Mesenchymal stem cell (in vitro differentiated cells and primary cell): Measurements from ENCODE around the gene SPPL2C.
A peak's percentile ranks its signal among the peaks of the same experiment; 100 is the strongest.

ENCODE experiments used
- DNase-seq: peaks from one replicate; pipeline ENCODE4 v3.0.0-alpha.2; 2013
- H2AFZ ChIP-seq: one replicate; pipeline ENCODE4 v1.6.1; 2013; ENCODE audit warnings: low read depth, mild to moderate bottlenecking, control low read depth, inconsistent platforms, low read length, moderate library complexity
- H2AK5ac ChIP-seq: 2 replicates; pipeline ENCODE4 v1.6.1; 2013; ENCODE audit warnings: low read length, moderate library complexity, mild to moderate bottlenecking, inconsistent platforms; ENCODE audit not compliant: severe bottlenecking
- H2BK120ac ChIP-seq: one replicate; pipeline ENCODE4 v1.6.1; 2013; ENCODE audit warnings: low read depth, mild to moderate bottlenecking, inconsistent platforms, low read length, moderate library complexity
- H2BK12ac ChIP-seq, 2 experiments: one replicate each; pipeline ENCODE4 v1.6.1; 2013; ENCODE audit warnings: inconsistent platforms in 2 of 2, low read length in 2 of 2, mild to moderate bottlenecking in 2 of 2, moderate library complexity in 2 of 2, control low read depth in 1 of 2
- H2BK15ac ChIP-seq: one replicate; pipeline ENCODE4 v1.6.1; 2013; ENCODE audit warnings: mild to moderate bottlenecking, low read depth, inconsistent platforms; ENCODE audit not compliant: poor library complexity, severe bottlenecking
- H2BK5ac ChIP-seq: 2 replicates; pipeline ENCODE4 v1.6.1; 2013; ENCODE audit warnings: low read depth, mild to moderate bottlenecking, low read length, control low read depth, inconsistent platforms; ENCODE audit not compliant: poor library complexity, severe bottlenecking
- H3K14ac ChIP-seq, 2 experiments: one replicate each; pipeline ENCODE4 v1.6.1; 2013; ENCODE audit warnings: inconsistent platforms in 2 of 2, low read length in 2 of 2, control low read depth in 1 of 2, mild to moderate bottlenecking in 1 of 2, moderate library complexity in 1 of 2
- H3K18ac ChIP-seq, 2 experiments: one replicate each; pipeline ENCODE4 v1.6.1; 2013; ENCODE audit warnings: inconsistent platforms in 2 of 2, low read length in 2 of 2, control low read depth in 1 of 2, low read depth in 1 of 2, mild to moderate bottlenecking in 1 of 2
- H3K23ac ChIP-seq, 2 experiments: one replicate each; pipeline ENCODE4 v1.6.1; 2013; ENCODE audit warnings: inconsistent platforms in 2 of 2, low read length in 2 of 2, mild to moderate bottlenecking in 2 of 2, moderate library complexity in 2 of 2, control low read depth in 1 of 2
- H3K27ac ChIP-seq: 2 replicates; pipeline ENCODE4 v1.5.1; 2013; ENCODE audit warnings: mild to moderate bottlenecking, moderate library complexity, low read length, control low read depth, inconsistent platforms; ENCODE audit not compliant: poor library complexity, severe bottlenecking
- H3K27me3 ChIP-seq, 2 experiments: 2 replicates each; pipeline versions ENCODE4 v1.6.1 to v1.7.0; 2013; ENCODE audit warnings: low read length in 2 of 2, mild to moderate bottlenecking in 2 of 2, moderate library complexity in 2 of 2, control low read depth in 1 of 2, inconsistent platforms in 1 of 2; ENCODE audit not compliant: control insufficient read depth in 1 of 2, insufficient read depth in 1 of 2
- H3K36me3 ChIP-seq, 2 experiments: 2 replicates each; pipeline versions ENCODE4 v1.6.1 to v1.7.0; 2013; ENCODE audit warnings: low read length in 2 of 2, control low read depth in 1 of 2, inconsistent platforms in 1 of 2, low read depth in 1 of 2, mild to moderate bottlenecking in 1 of 2; ENCODE audit not compliant: insufficient read depth in 2 of 2, control insufficient read depth in 1 of 2
- H3K4ac ChIP-seq, 2 experiments: one replicate each; pipeline ENCODE4 v1.6.1; 2013; ENCODE audit warnings: inconsistent platforms in 2 of 2, low read length in 2 of 2, mild to moderate bottlenecking in 2 of 2, moderate library complexity in 2 of 2, control low read depth in 1 of 2, low read depth in 1 of 2
- H3K4me1 ChIP-seq: 2 replicates; pipeline ENCODE4 v1.6.1; 2013; ENCODE audit warnings: low read depth, low read length, control low read depth; ENCODE audit not compliant: control insufficient read depth, insufficient read depth
- H3K4me2 ChIP-seq: 2 replicates; pipeline ENCODE4 v1.6.1; 2013; ENCODE audit warnings: low read length, mild to moderate bottlenecking, inconsistent platforms; ENCODE audit not compliant: poor library complexity, severe bottlenecking
- H3K4me3 ChIP-seq, 2 experiments: 2 replicates each; pipeline versions ENCODE4 v1.5.1 to v1.7.0; 2013; ENCODE audit warnings: low read length in 2 of 2, mild to moderate bottlenecking in 2 of 2, control low read depth in 1 of 2, low read depth in 1 of 2; ENCODE audit not compliant: insufficient read depth in 1 of 2
- H3K79me1 ChIP-seq: replicated peaks from 2 replicates; pipeline ENCODE4 v1.6.1; 2013; ENCODE audit warnings: mild to moderate bottlenecking, control low read depth, low read length, inconsistent platforms; ENCODE audit not compliant: poor library complexity, severe bottlenecking
- H3K9ac ChIP-seq: 2 replicates; pipeline ENCODE4 v1.7.0; 2013; ENCODE audit warnings: mild to moderate bottlenecking, low read length, moderate library complexity
- H3K9me3 ChIP-seq: 2 replicates; pipeline ENCODE4 v1.7.0; 2013; ENCODE audit warnings: mild to moderate bottlenecking, low read length; ENCODE audit not compliant: control insufficient read depth
- H4K8ac ChIP-seq: one replicate; pipeline ENCODE4 v1.6.1; 2013; ENCODE audit warnings: inconsistent platforms, mild to moderate bottlenecking, low read length, moderate library complexity
- H4K91ac ChIP-seq: one replicate; pipeline ENCODE4 v1.6.1; 2013; ENCODE audit warnings: mild to moderate bottlenecking, low read length, inconsistent platforms
- WGBS: methylation state at CpG from one replicate; pipeline ENCODE4 v1.1.7; 2013; ENCODE audit warnings: mixed read lengths; 5-methylcytosine and 5-hydroxymethylcytosine counted together

SPPL2C gene

DNA sequence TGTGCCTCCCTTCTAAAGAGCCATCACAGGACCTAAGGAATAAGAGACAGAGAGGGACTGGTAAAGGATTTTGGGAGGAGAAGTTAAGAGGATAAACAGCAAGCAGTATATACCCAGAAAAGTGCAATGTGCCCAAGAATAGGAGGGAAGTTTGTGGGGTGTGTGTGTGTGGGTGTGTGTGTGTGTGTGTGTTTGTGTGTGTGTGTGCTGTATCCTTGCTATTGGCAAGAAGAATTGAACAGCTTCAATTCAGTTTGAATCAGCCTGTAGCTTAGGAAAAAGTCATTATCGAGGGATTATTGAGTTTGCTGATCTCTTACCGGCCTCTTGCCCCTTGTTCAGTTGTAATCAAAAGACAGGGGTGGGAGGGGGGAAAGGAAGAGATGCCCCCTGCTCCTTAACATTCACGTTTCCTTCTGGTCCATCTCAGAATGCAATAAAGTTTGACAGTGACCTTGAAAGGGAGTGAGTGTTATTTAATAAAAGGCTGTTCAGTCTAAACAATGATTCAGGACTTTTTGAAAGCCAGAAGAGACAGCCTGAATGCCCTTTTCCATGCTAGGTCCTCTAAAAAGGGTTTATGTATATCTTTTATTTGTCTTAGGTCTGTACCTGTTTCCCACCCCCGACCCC is 25.8 kb downstream of the SPPL2C start:
- no peak overlapping the region for H3K4me3 ChIP-seq
- H3K9ac ChIP-seq = no peak overlapping the region
- H3K4me1 ChIP-seq = no peaks in the 10 kb centered on the region
- no peak overlapping the region for H4K8ac ChIP-seq
- H2BK120ac ChIP-seq = no peak overlapping the region
- H2AK5ac ChIP-seq = no peak overlapping the region
- H3K79me1 ChIP-seq = no peaks in the 10 kb centered on the region
- no peak overlapping the region for H2AFZ ChIP-seq
- no peak overlapping the region for H2BK5ac ChIP-seq
- no peaks in the 10 kb centered on the region for H3K36me3 ChIP-seq
- H3K27me3 ChIP-seq = peaks cover 35 to 50% of the 10 kb centered on the region in 2 experiments
- no peak overlapping the region for H3K18ac ChIP-seq
- H2BK15ac ChIP-seq = no peak overlapping the region
- H3K14ac ChIP-seq = peak overlapping the region in 1 of 2 experiments; percentile 76
- no peak overlapping the region for H3K27ac ChIP-seq
- H3K23ac ChIP-seq = peak overlapping the region in 1 of 2 experiments; percentile 91
- H3K4me2 ChIP-seq = no peak overlapping the region
- no peaks in the 10 kb centered on the region for H3K9me3 ChIP-seq
- WGBS = 52% methylated on average over 2 of the region's 4 CpGs
- H2BK12ac ChIP-seq = no peak overlapping the region
- no peak overlapping the region for H3K4ac ChIP-seq
- no peak overlapping the region for H4K91ac ChIP-seq
- DNase-seq = no peak

DNA sequence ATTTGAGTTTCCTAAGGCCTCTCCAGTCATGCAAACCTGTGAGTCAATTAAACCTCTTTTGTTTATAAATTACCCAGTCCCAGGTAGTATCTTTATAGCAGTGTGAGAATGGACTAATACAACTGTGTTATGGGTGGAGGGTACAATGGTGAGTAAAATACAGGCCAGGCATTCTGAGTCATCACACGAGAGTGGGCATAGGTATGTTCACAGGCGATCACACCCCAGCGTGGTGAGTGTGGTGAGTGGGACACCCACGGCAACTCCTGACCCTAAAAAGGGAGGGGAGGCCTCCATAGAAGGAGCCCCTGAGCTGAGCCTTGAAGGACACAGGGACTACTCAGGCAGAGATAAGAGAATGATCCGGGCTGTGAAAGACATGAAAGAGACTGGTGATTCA is 27.0 kb downstream of the SPPL2C start:
- H3K36me3 ChIP-seq = no peaks in the 10 kb centered on the region
- no peaks in the 10 kb centered on the region for H3K9me3 ChIP-seq
- no peak overlapping the region for H4K8ac ChIP-seq
- H3K27ac ChIP-seq = no peak overlapping the region
- H3K9ac ChIP-seq = no peak overlapping the region
- H3K27me3 ChIP-seq = peaks cover 35 to 50% of the 10 kb centered on the region in 2 experiments
- no peak overlapping the region for H2BK120ac ChIP-seq
- no peaks in the 10 kb centered on the region for H3K4me1 ChIP-seq
- WGBS = 69% methylated on average over 5 of the region's 5 CpGs
- H3K23ac ChIP-seq = no peak overlapping the region
- H3K4me3 ChIP-seq = no peak overlapping the region
- DNase-seq = no peak
- H3K14ac ChIP-seq = no peak overlapping the region
- H4K91ac ChIP-seq = no peak overlapping the region
- no peak overlapping the region for H2AK5ac ChIP-seq
- no peak overlapping the region for H3K18ac ChIP-seq
- H3K79me1 ChIP-seq = no peaks in the 10 kb centered on the region
- H3K4me2 ChIP-seq = no peak overlapping the region
- H2BK5ac ChIP-seq = no peak overlapping the region
- no peak overlapping the region for H2AFZ ChIP-seq
- H2BK12ac ChIP-seq = no peak overlapping the region
- no peak overlapping the region for H3K4ac ChIP-seq
- no peak overlapping the region for H2BK15ac ChIP-seq

DNA sequence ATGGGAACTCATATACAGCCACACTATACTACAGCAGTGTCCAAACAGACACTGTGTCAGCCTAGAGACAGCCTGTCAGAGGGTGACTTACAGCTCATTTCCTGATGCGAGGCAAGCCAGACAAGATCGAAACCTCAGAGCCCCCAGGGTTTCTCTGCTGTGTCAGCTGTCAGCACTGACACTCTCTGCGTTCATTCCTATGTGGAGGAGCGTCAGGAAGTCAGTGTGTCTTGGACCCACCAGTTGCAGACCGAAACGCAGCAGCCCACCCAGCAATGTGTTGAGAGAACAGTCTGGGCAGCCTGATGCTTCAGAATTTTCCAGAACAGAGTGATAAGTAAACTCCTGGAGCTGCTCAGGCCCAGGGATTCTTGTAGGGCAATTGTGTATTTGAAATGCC is 29.0 kb downstream of the SPPL2C start:
- H3K14ac ChIP-seq = no peak overlapping the region
- no peaks in the 10 kb centered on the region for H3K36me3 ChIP-seq
- H4K91ac ChIP-seq = no peak overlapping the region
- H2BK12ac ChIP-seq = peak overlapping the region in 1 of 2 experiments; percentile 21
- H3K9ac ChIP-seq = no peak overlapping the region
- no peak overlapping the region for H2AK5ac ChIP-seq
- H3K18ac ChIP-seq = no peak overlapping the region
- no peak overlapping the region for H3K4me3 ChIP-seq
- peak overlapping the region; percentile 18 for H2AFZ ChIP-seq
- no peak overlapping the region for H3K4me2 ChIP-seq
- H3K79me1 ChIP-seq = no peaks in the 10 kb centered on the region
- DNase-seq = peak; percentile 36
- H3K27ac ChIP-seq = no peak overlapping the region
- peak overlapping the region; percentile 46 for H2BK5ac ChIP-seq
- no peak overlapping the region for H3K4ac ChIP-seq
- no peak overlapping the region for H2BK120ac ChIP-seq
- H2BK15ac ChIP-seq = no peak overlapping the region
- no peak overlapping the region for H3K23ac ChIP-seq
- peaks cover 7% of the 10 kb centered on the region for H3K9me3 ChIP-seq
- H4K8ac ChIP-seq = no peak overlapping the region
- WGBS = 4% methylated on average over 6 of the region's 6 CpGs
- no peaks in the 10 kb centered on the region for H3K4me1 ChIP-seq
- H3K27me3 ChIP-seq = peaks cover 38 to 59% of the 10 kb centered on the region in 2 experiments

DNA sequence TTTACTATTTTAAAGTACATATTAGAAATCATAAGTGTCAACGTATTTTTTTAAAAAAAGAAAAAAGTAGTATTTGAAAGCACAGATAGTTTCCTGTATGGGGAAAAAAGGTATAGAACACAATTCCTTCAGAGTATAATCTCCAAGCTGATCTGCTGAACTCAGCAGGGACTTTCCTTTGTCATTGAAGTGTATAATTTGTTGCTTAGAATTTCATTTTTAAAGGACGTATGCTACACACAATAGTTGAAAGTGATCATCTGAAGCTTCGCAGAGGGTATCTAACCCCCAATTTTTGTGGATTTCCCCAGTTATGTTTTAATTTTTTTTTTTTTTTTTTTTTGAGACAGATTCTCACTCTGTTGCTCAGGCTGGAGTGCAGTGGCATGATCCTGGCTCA is 29.5 kb downstream of the SPPL2C start:
- Histone ChIP-seq H2BK15ac (no peak overlapping the region), H3K4me2 (no peak overlapping the region), H2AFZ (no peak overlapping the region), H2BK12ac (no peak overlapping the region), H2BK5ac (no peak overlapping the region), H3K14ac (no peak overlapping the region), H2BK120ac (no peak overlapping the region), H4K91ac (no peak overlapping the region), H3K9ac (no peak overlapping the region), H3K4ac (no peak overlapping the region), H4K8ac (no peak overlapping the region), H3K23ac (no peak overlapping the region), H3K27me3 (peaks cover 38 to 59% of the 10 kb centered on the region in 2 experiments), H3K4me3 (no peak overlapping the region), H3K18ac (no peak overlapping the region), H3K9me3 (peaks cover 7% of the 10 kb centered on the region), H3K79me1 (no peaks in the 10 kb centered on the region), H3K27ac (no peak overlapping the region), H2AK5ac (no peak overlapping the region), H3K36me3 (no peaks in the 10 kb centered on the region), H3K4me1 (no peaks in the 10 kb centered on the region)
- 61% methylated on average over 3 of the region's 3 CpGs for WGBS
- no peak for DNase-seq
